ENCODE data around the gene RPS6KB1.
"Not testable (repeated sequence)": the region's sequence is repeated elsewhere in the genome, so short reads cannot be mapped to it uniquely, and the experiment has no call there.

The RPS6KB1 gene

DNA sequence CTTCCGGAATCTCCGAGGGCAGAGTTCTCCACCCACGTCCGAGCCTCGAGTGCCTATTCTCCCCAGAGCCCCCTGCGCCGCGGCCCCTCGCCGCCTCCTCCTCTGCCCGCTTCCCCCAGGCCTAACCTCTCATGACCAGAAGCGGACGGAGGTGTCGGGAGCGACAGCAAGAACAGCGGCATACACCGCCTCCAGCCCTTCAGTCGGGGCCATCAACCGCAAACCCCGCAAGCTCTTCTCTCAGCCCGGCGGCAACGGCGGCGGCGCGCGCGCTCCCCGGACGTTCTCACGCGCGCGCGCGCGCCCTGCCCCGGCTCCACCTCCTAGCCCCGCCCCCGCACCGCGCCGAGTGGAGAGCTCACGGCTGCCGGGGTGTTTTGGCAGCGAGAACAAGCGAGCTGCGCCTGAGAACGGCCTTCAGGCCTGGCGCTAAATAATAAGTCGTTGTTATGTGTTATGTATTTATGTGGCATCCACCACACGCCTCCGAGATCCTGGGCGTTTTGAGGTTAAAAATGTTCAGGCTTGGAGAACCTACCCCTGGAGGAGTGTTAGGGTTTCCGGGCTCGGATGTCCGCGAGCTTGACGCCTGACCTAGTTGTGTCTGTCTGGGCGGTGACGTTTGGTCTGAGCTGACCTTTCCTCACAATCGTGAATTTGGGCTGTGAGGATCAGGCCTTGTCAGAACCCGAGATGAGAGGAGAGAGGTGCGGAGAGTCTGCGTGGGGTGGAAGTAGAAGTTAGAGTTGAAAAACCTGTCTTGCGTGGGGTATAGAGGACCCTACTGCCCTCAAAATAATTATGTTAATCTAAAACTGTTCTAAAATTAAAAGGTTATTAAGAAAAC, 71.8 kb downstream of the RPS6KB1 start, which contains the start of gene RNFT1:
Gene RNFT1 (minus strand): TSS at position 259 of the 847 bp plus-strand sequence. CDS start 77 bp downstream, at position 182.
- DNase-seq (ENCODE audit: low read depth): peak; percentile 75
- TF ChIP-seq, protein P1, sequence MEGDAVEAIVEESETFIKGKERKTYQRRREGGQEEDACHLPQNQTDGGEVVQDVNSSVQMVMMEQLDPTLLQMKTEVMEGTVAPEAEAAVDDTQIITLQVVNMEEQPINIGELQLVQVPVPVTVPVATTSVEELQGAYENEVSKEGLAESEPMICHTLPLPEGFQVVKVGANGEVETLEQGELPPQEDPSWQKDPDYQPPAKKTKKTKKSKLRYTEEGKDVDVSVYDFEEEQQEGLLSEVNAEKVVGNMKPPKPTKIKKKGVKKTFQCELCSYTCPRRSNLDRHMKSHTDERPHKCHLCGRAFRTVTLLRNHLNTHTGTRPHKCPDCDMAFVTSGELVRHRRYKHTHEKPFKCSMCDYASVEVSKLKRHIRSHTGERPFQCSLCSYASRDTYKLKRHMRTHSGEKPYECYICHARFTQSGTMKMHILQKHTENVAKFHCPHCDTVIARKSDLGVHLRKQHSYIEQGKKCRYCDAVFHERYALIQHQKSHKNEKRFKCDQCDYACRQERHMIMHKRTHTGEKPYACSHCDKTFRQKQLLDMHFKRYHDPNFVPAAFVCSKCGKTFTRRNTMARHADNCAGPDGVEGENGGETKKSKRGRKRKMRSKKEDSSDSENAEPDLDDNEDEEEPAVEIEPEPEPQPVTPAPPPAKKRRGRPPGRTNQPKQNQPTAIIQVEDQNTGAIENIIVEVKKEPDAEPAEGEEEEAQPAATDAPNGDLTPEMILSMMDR (conservative IDR thresholded peaks at IDR 0.05; ENCODE audit: low read length): no peak
- peak within 1 kb of the TSS; percentile 94 for H3K4me3 ChIP-seq (ENCODE audit: low read length)

DNA sequence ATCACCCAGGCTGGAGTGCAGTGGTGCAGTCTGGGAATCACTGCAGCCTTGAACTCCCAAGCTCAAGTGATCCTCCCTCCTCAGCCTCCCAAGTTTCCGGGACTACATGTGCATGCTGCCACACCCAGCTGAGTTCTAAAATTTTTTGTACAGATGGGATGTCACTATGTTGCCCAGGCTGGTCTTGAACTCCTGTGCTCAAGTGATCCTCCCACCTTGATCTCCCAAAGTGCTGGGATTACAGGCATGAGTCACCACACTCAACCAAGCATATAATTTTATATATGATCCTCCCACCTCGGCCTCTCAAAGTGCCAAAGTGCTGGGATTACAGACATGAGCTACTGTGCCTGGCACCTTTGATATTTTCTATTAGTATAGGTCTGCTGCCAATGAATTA, 78.8 kb downstream of the RPS6KB1 start:
- not testable (repeated sequence) for H3K4me3 ChIP-seq (ENCODE audit: low read length); DNase-seq (ENCODE audit: low read depth)

DNA sequence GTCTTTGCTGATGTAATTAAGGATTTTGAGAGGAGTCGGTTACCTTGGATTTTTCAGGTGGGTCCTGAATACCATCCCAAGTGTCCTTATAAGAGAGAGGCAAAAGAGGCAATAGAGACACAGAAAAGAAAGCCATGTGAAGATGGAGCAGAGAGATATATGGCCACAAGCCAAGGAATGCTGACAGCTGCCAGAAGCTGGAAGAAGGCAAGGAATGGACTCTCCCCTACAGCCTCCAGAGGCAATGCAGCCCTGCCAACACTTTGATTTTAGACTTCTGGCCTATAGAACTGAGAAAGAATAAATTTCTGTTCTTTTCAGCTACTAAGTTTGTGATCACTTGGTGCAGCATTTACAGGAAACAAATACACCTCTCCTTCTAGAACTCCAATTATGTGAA, 79.9 kb downstream of the RPS6KB1 start:
- DNase-seq (ENCODE audit: low read depth): peak; percentile 22
- TF ChIP-seq, protein P1 (conservative IDR thresholded peaks at IDR 0.05; ENCODE audit: low read length): no peak
- no peak overlapping the region for H3K4me3 ChIP-seq (ENCODE audit: low read length)

DNA sequence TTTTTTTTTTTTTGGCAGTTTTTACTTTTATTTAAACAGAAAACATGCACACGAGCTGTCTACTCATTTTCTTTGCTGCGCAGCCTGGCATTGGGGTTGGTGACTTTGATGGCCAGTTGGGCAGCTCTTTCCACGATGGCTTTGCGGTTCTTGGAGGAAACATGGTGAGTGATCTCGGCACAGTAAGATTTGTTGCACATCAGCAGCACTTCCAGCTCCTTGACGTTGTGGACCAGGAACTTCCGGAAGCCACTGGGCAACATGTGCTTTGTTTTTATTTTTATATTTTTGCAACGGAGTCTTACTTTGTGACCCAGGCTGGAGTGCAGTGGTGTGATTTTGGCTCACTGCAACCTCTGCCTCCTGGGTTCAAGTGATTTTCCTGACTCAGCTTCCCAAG, 80.6 kb downstream of the RPS6KB1 start:
- DNase-seq (ENCODE audit: low read depth); H3K4me3 ChIP-seq (ENCODE audit: low read length): not testable (repeated sequence)

DNA sequence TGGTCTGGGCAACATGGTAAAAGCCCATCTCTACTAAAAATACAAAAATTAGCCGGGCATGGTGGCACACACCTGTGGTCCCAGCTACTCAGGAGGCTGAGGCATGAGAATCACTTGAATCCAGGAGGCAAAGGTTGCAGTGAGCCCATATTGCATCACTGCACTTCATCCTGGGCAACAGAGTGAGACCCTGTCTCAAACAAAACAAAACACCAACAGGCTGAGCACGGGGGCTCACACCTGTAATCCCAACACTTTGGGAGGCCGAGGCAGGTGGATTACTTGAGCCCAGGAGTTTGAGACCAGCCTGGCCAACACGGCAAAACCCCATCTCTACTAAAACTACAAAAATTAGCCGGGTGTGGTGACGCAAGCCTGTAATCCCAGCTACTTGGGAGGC, 82.2 kb downstream of the RPS6KB1 start:
- not testable (repeated sequence) for DNase-seq (ENCODE audit: low read depth); H3K4me3 ChIP-seq (ENCODE audit: low read length)

DNA sequence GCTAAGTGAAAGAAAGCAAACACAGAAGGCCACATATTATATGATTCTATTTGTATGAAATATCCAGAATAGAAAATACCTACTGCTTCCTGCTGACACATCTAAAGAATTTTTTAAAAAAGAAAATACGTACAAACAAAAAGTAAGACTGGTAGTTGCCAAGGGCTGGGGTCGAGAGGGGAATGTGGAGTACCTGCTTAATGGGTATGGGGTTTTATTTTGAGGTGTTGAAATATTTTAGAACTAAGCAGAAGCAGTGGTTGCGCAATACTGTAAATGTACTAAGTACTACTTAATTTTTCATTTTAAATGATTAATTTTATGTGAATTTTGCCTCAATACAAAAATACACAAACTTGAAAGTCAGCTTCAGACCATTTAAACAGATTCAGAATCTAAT, 103.7 kb downstream of the RPS6KB1 start:
- not testable (repeated sequence) for DNase-seq (ENCODE audit: low read depth); H3K4me3 ChIP-seq (ENCODE audit: low read length)

Measured in AG10803 (cell line).